OCI-LY1 (cell line): Measurements from ENCODE around the gene PDPN.

ENCODE experiments used
- H2AFZ ChIP-seq: fragments of 200-600 bp; sonication (generic), shearing (Covaris generic); 2 replicates; pipeline ENCODE4 v1.6.0; 2014; ENCODE audit warnings: antibody characterized with exemption, mild to moderate bottlenecking, low read length
- H3F3A ChIP-seq: fragments of 200-600 bp; sonication (generic), shearing (Covaris generic); 2 replicates; pipeline ENCODE4 v1.6.0; 2014; ENCODE audit warnings: mild to moderate bottlenecking, antibody characterized with exemption, low read length, moderate library complexity; ENCODE audit not compliant: insufficient read depth
- H3K27ac ChIP-seq: fragments of 200-600 bp; sonication (generic); 2 replicates; pipeline ENCODE4 v1.5.1; 2014; ENCODE audit warnings: low read length, mixed run types, mild to moderate bottlenecking, low read depth; ENCODE audit not compliant: poor library complexity, severe bottlenecking
- H3K27me3 ChIP-seq: fragments of 200-600 bp; sonication (generic); 2 replicates; pipeline ENCODE4 v1.6.0; 2014; ENCODE audit warnings: antibody characterized with exemption, mild to moderate bottlenecking, low read length, moderate library complexity; ENCODE audit not compliant: insufficient read depth
- H3K36me3 ChIP-seq: fragments of 200-600 bp; sonication (generic); 2 replicates; pipeline ENCODE4 v1.6.1; 2014; ENCODE audit warnings: mild to moderate bottlenecking, antibody characterized with exemption, low read length, moderate library complexity, mixed read lengths; ENCODE audit not compliant: insufficient read depth
- H3K4me1 ChIP-seq: fragments of 200-600 bp; sonication (generic); 2 replicates; pipeline ENCODE4 v1.5.1; 2014; ENCODE audit warnings: mild to moderate bottlenecking, low read length, moderate library complexity; ENCODE audit not compliant: insufficient read depth, severe bottlenecking
- H3K4me2 ChIP-seq: fragments of 200-600 bp; sonication (generic), shearing (Covaris generic); 2 replicates; pipeline ENCODE4 v1.6.1; 2014; ENCODE audit warnings: low read length
- H3K4me3 ChIP-seq: fragments of 200-600 bp; sonication (generic); 2 replicates; pipeline ENCODE4 v1.5.1; 2014; ENCODE audit warnings: low read length, low read depth, mild to moderate bottlenecking, mixed read lengths; ENCODE audit not compliant: poor library complexity, severe bottlenecking
- H3K79me2 ChIP-seq: fragments of 200-600 bp; shearing (Covaris generic); 2 replicates; pipeline ENCODE4 v1.6.1; 2016; ENCODE audit warnings: mixed run types, low read length, mixed read lengths; ENCODE audit not compliant: insufficient read depth
- H3K9ac ChIP-seq: fragments of 200-600 bp; sonication (generic), shearing (Covaris generic); 2 replicates; pipeline ENCODE4 v1.6.1; 2014; ENCODE audit warnings: mild to moderate bottlenecking, low read length, mixed read lengths
- H3K9me2 ChIP-seq: fragments of 200-600 bp; sonication (generic), shearing (Covaris generic); 2 replicates; pipeline ENCODE4 v1.6.1; 2014; ENCODE audit warnings: low read depth, mild to moderate bottlenecking, low read length, mixed read lengths
- H3K9me3 ChIP-seq: fragments of 200-600 bp; shearing (Covaris generic); 2 replicates; pipeline ENCODE4 v1.6.1; 2014; ENCODE audit warnings: low read length, mixed read lengths
- H4K20me1 ChIP-seq: fragments of 200-600 bp; sonication (generic), shearing (Covaris generic); 2 replicates; pipeline ENCODE4 v1.6.0; 2016; ENCODE audit warnings: mild to moderate bottlenecking, low read length; ENCODE audit not compliant: insufficient read depth
- EZH2 ChIP-seq: fragments of 200-600 bp; sonication (generic), shearing (Covaris generic); IDR thresholded peaks from 2 replicates; pipeline ENCODE4 v1.8.0; 2017; ENCODE audit warnings: borderline replicate concordance, mixed run types, mild to moderate bottlenecking, antibody characterized with exemption, low read length, moderate library complexity, mixed read lengths
- TF ChIP-seq, protein P1 (sequence below): fragments of 200-600 bp; sonication (generic), shearing (Covaris generic); IDR thresholded peaks from 2 replicates; pipeline ENCODE4 v1.5.1; 2017; ENCODE audit warnings: mild to moderate bottlenecking, antibody characterized with exemption, low read length, moderate library complexity, mixed read lengths

PDPN gene

DNA sequence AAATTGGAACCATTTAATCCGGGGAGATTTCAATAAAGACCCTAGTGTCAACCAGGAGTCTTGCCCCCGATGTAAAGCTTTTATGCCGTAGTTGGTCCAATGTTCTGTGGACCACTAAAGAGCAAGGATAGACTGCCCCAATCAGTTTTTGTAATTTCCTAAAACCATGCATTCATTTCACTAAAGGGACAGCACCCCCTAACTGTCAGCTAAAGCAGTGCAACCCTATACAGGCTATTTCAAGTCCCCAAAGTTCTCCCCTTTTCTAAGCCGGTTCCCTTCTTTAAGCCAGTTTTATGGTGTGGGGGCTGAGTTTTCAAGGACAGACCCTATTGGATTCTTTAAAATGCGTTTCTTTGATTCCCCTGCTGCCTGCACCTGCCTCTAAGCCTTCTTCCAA, 12.7 kb upstream of the PDPN start:
- H3K79me2 ChIP-seq: no peaks in the 10 kb centered on the region
- no peaks in the 10 kb centered on the region for H3F3A ChIP-seq
- no peaks in the 10 kb centered on the region for H3K9me3 ChIP-seq
- no peaks in the 10 kb centered on the region for H3K4me1 ChIP-seq
- no peak overlapping the region for H3K9ac ChIP-seq
- no peaks in the 10 kb centered on the region for H3K36me3 ChIP-seq
- H3K27me3 ChIP-seq: no peaks in the 10 kb centered on the region
- no peak overlapping the region for H3K27ac ChIP-seq
- no peaks in the 10 kb centered on the region for H4K20me1 ChIP-seq
- H3K4me3 ChIP-seq: no peak overlapping the region
- H3K9me2 ChIP-seq: no peaks in the 10 kb centered on the region
- no peak overlapping the region for H3K4me2 ChIP-seq
- no peak overlapping the region for H2AFZ ChIP-seq
- TF ChIP-seq EZH2: no peak
- TF ChIP-seq, protein P1, sequence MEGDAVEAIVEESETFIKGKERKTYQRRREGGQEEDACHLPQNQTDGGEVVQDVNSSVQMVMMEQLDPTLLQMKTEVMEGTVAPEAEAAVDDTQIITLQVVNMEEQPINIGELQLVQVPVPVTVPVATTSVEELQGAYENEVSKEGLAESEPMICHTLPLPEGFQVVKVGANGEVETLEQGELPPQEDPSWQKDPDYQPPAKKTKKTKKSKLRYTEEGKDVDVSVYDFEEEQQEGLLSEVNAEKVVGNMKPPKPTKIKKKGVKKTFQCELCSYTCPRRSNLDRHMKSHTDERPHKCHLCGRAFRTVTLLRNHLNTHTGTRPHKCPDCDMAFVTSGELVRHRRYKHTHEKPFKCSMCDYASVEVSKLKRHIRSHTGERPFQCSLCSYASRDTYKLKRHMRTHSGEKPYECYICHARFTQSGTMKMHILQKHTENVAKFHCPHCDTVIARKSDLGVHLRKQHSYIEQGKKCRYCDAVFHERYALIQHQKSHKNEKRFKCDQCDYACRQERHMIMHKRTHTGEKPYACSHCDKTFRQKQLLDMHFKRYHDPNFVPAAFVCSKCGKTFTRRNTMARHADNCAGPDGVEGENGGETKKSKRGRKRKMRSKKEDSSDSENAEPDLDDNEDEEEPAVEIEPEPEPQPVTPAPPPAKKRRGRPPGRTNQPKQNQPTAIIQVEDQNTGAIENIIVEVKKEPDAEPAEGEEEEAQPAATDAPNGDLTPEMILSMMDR: peak; percentile 55

DNA sequence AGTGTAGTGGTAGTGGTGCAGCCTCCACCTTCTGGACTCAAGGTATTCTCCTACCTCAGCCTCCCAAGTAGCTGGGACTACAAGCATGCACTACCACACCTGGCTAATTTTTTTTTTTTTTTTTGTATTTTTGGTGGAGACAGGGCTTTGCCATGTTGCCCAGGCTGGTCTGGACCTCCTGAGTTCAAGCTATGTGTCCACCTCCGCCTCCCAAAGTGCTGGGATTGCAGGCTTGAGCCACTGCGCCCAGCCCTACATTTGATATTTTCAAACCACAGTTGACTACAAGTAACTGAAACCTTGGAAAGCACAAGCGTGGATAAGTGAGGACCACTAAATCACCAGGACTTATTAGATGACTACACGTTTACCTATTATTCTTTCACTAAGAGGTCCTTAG, 10.0 kb upstream of the PDPN start:
- no peak overlapping the region for H2AFZ ChIP-seq
- H3K4me1 ChIP-seq: no peaks in the 10 kb centered on the region
- no peak overlapping the region for H3K27ac ChIP-seq
- no peaks in the 10 kb centered on the region for H3K79me2 ChIP-seq
- H3F3A ChIP-seq: no peaks in the 10 kb centered on the region
- H3K27me3 ChIP-seq: no peaks in the 10 kb centered on the region; the same call in 1 of the 2 replicates
- no peak overlapping the region for H3K4me2 ChIP-seq
- H3K9me3 ChIP-seq: no peaks in the 10 kb centered on the region
- H3K9ac ChIP-seq: no peak overlapping the region
- H3K9me2 ChIP-seq: no peaks in the 10 kb centered on the region
- no peaks in the 10 kb centered on the region for H3K36me3 ChIP-seq
- no peaks in the 10 kb centered on the region for H4K20me1 ChIP-seq
- H3K4me3 ChIP-seq: no peak overlapping the region
- TF ChIP-seq, protein P1: no peak
- TF ChIP-seq EZH2: no peak

DNA sequence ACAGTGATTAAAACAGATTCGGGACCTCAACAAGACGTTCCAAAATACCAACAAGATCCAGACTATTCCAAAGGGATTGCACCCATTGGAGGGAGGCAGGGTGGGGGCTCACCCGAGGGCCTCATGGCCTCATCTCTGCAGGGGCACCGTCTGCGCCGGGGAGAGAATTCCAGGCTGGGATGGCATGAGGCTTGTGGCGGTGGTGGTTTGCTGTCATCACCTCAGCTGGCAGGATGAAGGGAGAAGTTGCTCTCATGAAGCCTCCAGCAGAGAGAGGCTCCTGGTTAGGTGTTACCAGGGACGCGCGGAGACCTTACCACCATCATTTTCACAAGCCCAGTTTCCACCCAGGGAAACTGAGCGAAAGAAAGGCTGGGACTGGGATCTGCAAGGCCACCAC, 6.7 kb upstream of the PDPN start:
- Histone ChIP-seq H2AFZ (no peak overlapping the region), H3F3A (no peaks in the 10 kb centered on the region), H3K79me2 (no peaks in the 10 kb centered on the region), H3K27ac (no peak overlapping the region), H3K4me1 (no peaks in the 10 kb centered on the region), H4K20me1 (no peaks in the 10 kb centered on the region), H3K4me3 (no peak overlapping the region), H3K9me3 (no peaks in the 10 kb centered on the region), H3K4me2 (no peak overlapping the region), H3K9me2 (no peaks in the 10 kb centered on the region), H3K36me3 (no peaks in the 10 kb centered on the region), H3K9ac (no peak overlapping the region), H3K27me3 (no peaks in the 10 kb centered on the region; the same call in 1 of the 2 replicates)
- TF ChIP-seq, protein P1: no peak
- no peak for TF ChIP-seq EZH2
